Suprapubic skin (tissue), 3 donors: ENCODE data around the gene TSPAN32.

Experiments
- EP300 ChIP-seq: sonication (generic); formaldehyde crosslinking; IDR thresholded peaks from one replicate; pipeline ENCODE4 v1.6.1; 2017; ENCODE audit warnings: antibody characterized with exemption
- POLR2A ChIP-seq, 2 donors: fragments of 450-650 bp; IDR thresholded peaks; one replicate each; pipeline ENCODE4 v1.6.1; 2017; ENCODE audit warnings: antibody characterized with exemption in 2 of 2, mild to moderate bottlenecking in 2 of 2, moderate library complexity in 2 of 2
- TF ChIP-seq, protein P1 (sequence below), 2 donors: fragments of 200-600 bp in 1 of 2; fragments of 450-650 bp in 1 of 2; sonication (generic) in 1 of 2; IDR thresholded peaks; one replicate each; pipeline ENCODE4 v1.5.1; 2016 to 2019; ENCODE audit warnings: antibody characterized with exemption in 2 of 2, mild to moderate bottlenecking in 1 of 2, moderate library complexity in 1 of 2

DNA sequence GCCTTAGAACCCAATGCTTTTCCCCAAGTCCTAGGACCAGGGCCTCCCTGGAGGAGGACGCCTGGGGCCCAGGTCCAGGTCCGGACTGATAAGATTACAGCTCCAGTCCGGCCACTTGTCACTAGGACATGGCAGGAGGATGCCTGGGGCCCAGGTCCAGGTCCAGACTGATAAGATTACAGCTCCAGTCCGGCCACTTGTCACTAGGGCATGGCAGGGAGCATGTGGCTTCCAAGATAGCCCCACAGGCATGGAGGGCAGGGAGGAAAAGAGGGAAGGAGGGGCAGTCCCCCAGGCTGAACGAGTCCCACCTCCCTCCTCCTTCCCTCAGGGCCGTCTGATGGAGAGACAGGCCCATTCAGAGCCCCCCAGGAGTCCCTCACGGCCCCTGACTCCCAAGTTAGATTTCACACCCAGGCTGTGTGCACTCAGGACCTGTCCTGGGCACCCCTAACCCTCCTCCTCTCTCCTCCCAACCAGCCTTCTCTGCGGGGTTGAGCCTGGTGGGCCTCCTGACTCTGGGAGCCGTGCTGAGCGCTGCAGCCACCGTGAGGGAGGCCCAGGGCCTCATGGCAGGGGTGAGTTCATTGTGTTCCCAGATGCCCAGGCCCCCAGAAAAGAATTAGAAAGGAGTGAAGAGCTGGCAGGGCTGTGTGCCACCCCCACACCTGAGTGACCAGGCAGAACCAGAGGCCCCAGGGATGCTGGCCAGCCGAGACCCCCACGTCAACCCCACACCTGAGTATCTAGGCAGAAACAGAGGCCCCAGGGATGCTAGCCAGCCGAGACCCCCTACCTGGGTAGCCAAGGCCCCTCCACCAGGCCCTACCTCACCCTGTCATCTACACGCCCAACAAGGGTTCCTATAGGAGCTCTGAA, 2.1 kb downstream of the TSPAN32 start:
- TF ChIP-seq, protein P1, sequence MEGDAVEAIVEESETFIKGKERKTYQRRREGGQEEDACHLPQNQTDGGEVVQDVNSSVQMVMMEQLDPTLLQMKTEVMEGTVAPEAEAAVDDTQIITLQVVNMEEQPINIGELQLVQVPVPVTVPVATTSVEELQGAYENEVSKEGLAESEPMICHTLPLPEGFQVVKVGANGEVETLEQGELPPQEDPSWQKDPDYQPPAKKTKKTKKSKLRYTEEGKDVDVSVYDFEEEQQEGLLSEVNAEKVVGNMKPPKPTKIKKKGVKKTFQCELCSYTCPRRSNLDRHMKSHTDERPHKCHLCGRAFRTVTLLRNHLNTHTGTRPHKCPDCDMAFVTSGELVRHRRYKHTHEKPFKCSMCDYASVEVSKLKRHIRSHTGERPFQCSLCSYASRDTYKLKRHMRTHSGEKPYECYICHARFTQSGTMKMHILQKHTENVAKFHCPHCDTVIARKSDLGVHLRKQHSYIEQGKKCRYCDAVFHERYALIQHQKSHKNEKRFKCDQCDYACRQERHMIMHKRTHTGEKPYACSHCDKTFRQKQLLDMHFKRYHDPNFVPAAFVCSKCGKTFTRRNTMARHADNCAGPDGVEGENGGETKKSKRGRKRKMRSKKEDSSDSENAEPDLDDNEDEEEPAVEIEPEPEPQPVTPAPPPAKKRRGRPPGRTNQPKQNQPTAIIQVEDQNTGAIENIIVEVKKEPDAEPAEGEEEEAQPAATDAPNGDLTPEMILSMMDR (IDR thresholded peaks at IDR 0.05): no peak
- TF ChIP-seq POLR2A (IDR thresholded peaks at IDR 0.05) (no peak), EP300 (no peak)
